Epithelial cell of proximal tubule (primary cell): ENCODE results near the gene TSPAN18. TPM values are rescaled to one million over a fixed set of nuclear protein-coding genes. Genes with fewer than 3 reads are reported as not detected.

Experiments used
- DNase-seq: peaks from one replicate; pipeline ENCODE4 v3.0.0-alpha.2; 2011; ENCODE audit warnings: low read depth
- H3K4me3 ChIP-seq: 2 replicates; pipeline ENCODE4 v1.5.1; 2011; ENCODE audit warnings: low read depth, mild to moderate bottlenecking, low read length
- total RNA-seq: library from RNA; depleted of rRNA; stranded (reverse); fragments of >200 nt; gene quantifications from 2 replicates; pipeline ENCODE4 v1.2.3, GENCODE V29; 2015
- TF ChIP-seq, protein P1 (sequence below): conservative IDR thresholded peaks from 2 replicates; pipeline ENCODE4 v1.5.1; 2012; ENCODE audit warnings: low read depth, mild to moderate bottlenecking, low read length

The TSPAN18 gene
- total RNA-seq, 1 donor from 2014 or later = 1.6 TPM

- H3K4me3 ChIP-seq = no peak overlapping the region
- DNase-seq = no peak
- TF ChIP-seq, protein P1, sequence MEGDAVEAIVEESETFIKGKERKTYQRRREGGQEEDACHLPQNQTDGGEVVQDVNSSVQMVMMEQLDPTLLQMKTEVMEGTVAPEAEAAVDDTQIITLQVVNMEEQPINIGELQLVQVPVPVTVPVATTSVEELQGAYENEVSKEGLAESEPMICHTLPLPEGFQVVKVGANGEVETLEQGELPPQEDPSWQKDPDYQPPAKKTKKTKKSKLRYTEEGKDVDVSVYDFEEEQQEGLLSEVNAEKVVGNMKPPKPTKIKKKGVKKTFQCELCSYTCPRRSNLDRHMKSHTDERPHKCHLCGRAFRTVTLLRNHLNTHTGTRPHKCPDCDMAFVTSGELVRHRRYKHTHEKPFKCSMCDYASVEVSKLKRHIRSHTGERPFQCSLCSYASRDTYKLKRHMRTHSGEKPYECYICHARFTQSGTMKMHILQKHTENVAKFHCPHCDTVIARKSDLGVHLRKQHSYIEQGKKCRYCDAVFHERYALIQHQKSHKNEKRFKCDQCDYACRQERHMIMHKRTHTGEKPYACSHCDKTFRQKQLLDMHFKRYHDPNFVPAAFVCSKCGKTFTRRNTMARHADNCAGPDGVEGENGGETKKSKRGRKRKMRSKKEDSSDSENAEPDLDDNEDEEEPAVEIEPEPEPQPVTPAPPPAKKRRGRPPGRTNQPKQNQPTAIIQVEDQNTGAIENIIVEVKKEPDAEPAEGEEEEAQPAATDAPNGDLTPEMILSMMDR = no peak
These were observed 90.0 kb downstream of the TSPAN18 start for GRCh38 chr11:44816761-44817160.

DNA sequence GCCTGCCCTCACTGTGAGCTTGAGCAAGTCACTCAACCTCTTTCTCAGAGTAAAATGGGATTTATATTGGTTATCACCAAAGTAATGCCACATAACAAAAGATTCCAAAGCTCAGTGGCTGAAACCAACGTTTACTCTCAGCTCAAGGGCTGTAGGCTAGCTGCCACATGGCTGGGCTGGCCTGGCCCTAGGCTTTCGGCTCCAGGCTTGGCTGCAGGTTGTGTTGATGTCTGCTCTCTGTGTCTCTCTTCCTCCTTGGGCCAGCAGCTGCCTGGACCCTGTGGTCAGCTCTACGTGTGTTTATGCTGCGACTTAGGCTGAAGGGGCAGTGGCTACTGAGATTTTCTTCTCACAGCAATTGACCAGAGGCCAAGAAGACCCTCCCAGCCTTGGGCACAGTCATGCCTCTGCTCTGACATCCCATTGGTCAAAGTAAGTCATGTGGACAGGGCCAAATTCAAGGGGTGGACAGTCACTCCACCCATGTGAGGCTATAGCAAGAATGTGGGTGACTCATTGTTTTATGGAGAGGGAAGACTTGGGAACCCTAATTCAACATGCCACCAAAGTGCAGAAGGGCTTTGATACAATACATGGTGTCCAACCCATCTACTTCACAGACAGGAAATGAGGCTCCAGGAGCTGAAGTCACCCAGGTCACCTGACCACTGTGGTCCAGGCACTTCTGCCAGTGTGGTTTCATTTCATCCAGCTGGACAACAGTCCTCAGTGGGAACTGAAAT lies 90.6 kb downstream of the TSPAN18 start:
- TF ChIP-seq, protein P1 = no peak
- no peak for DNase-seq

GRCh38 chr11:44818110-44818509 lies 91.3 kb downstream of the TSPAN18 start:
- H3K4me3 ChIP-seq = no peak overlapping the region
- DNase-seq = no peak
- TF ChIP-seq, protein P1 = no peak

More for the DNA sequence above, 90.6 kb downstream of the TSPAN18 start:
- no peak overlapping the region for H3K4me3 ChIP-seq

- DNase-seq = no peak
- TF ChIP-seq, protein P1 = no peak
- H3K4me3 ChIP-seq = no peak overlapping the region
These were observed 92.6 kb downstream of the TSPAN18 start for GRCh38 chr11:44819346-44819745.

DNA sequence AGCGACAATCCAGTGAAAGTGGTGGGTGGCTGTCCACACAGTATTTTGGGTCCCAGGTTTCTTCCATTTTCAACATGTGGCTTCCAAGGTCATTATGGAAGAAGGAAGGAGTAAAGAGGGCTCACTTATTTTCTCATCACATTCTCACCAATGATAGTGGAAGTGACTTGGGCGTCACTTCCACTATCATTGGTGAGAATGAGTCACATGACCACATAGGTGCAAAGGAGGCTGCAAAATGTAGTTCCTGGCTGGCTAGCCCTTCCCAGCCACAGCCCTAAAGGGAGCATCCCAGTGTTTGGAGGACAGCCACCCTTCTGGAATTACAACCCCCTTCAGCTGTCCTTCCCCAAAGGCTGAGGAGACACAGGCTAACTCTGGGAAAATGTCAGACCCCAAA lies 95.6 kb downstream of the TSPAN18 start:
- DNase-seq = no peak
- TF ChIP-seq, protein P1 = no peak
- H3K4me3 ChIP-seq = no peak overlapping the region

GRCh38 chr11:44823006-44823405 lies 96.2 kb downstream of the TSPAN18 start:
- TF ChIP-seq, protein P1 = peak; percentile 29
- DNase-seq = no peak

GRCh38 chr11:44823868-44824267 lies 97.1 kb downstream of the TSPAN18 start:
- TF ChIP-seq, protein P1 = no peak
- no peak overlapping the region for H3K4me3 ChIP-seq
- no peak for DNase-seq

More at GRCh38 chr11:44823006-44823405, 96.2 kb downstream of the TSPAN18 start:
- no peak overlapping the region for H3K4me3 ChIP-seq
